Keratinocyte (primary cell): ENCODE results near the gene SYT15. TPM values are rescaled to one million over a fixed set of nuclear protein-coding genes. Genes with fewer than 3 reads are reported as not detected.
"Not testable (repeated sequence)": the region's sequence is repeated elsewhere in the genome, so short reads cannot be mapped to it uniquely, and the experiment has no call there.

Experiments used
- DNase-seq: peaks from one replicate; pipeline ENCODE4 v3.0.0-alpha.2; 2011; ENCODE audit warnings: low read depth, missing footprints, low spot score
- FAIRE-seq: peaks from 2 replicates; lab custom pipeline; 2011; peaks lifted over from hg19 to GRCh38; lab: Jason Lieb, UNC
- H2AFZ ChIP-seq: 2 replicates; pipeline ENCODE4 v1.6.0; 2012; ENCODE audit warnings: low read length, control low read depth, inconsistent platforms; ENCODE audit not compliant: control insufficient read depth
- H3K27ac ChIP-seq: 2 replicates; pipeline ENCODE4 v1.5.1; 2011; ENCODE audit warnings: low read length; ENCODE audit not compliant: control insufficient read depth, insufficient read depth
- H3K27me3 ChIP-seq: 3 replicates; pipeline ENCODE4 v1.6.0; 2011; ENCODE audit warnings: low read length; ENCODE audit not compliant: control insufficient read depth, insufficient read depth; ENCODE audit errors: extremely low read depth
- H3K36me3 ChIP-seq, 2 experiments: 2 replicates in 1 of 2; 3 replicates in 1 of 2; pipeline ENCODE4 v1.5.1; 2011; ENCODE audit warnings: low read length in 2 of 2, mild to moderate bottlenecking in 1 of 2; ENCODE audit not compliant: control insufficient read depth in 2 of 2, insufficient read depth in 2 of 2; ENCODE audit errors: extremely low read depth in 1 of 2
- H3K4me1 ChIP-seq: 3 replicates; pipeline ENCODE4 v1.5.1; 2011; ENCODE audit warnings: low read length; ENCODE audit not compliant: control insufficient read depth, insufficient read depth; ENCODE audit errors: extremely low read depth
- H3K4me2 ChIP-seq: 3 replicates; pipeline ENCODE4 v1.6.0; 2011; ENCODE audit warnings: low read depth, low read length; ENCODE audit not compliant: control insufficient read depth, insufficient read depth; ENCODE audit errors: extremely low read depth
- H3K4me3 ChIP-seq, 3 experiments: fragments of 200-600 bp in 1 of 3; sonication (generic) in 1 of 3; 2 replicates in 2 of 3; 3 replicates in 1 of 3; pipeline ENCODE4 v1.5.1; 2011 to 2016; ENCODE audit warnings: low read length in 3 of 3, mild to moderate bottlenecking in 3 of 3, control low read depth in 2 of 3, inconsistent platforms in 1 of 3, low read depth in 1 of 3, mixed read lengths in 1 of 3, mixed run types in 1 of 3, moderate library complexity in 1 of 3; ENCODE audit not compliant: control insufficient read depth in 2 of 3, insufficient read depth in 2 of 3; ENCODE audit errors: extremely low read depth in 1 of 3
- H3K79me2 ChIP-seq: 2 replicates; pipeline ENCODE4 v1.6.0; 2012; ENCODE audit warnings: low read length; ENCODE audit not compliant: control insufficient read depth, insufficient read depth
- H3K9ac ChIP-seq: 3 replicates; pipeline ENCODE4 v1.6.0; 2011; ENCODE audit warnings: low read length; ENCODE audit not compliant: control insufficient read depth, insufficient read depth; ENCODE audit errors: extremely low read depth
- H3K9me1 ChIP-seq: 3 replicates; pipeline ENCODE4 v1.6.0; 2011; ENCODE audit warnings: low read length; ENCODE audit not compliant: control insufficient read depth, insufficient read depth; ENCODE audit errors: extremely low read depth
- H3K9me3 ChIP-seq: 2 replicates; pipeline ENCODE4 v1.5.1; 2012; ENCODE audit warnings: low read depth, low read length; ENCODE audit not compliant: control insufficient read depth
- H4K20me1 ChIP-seq: 3 replicates; pipeline ENCODE4 v1.6.0; 2011; ENCODE audit warnings: low read length; ENCODE audit not compliant: control insufficient read depth, insufficient read depth; ENCODE audit errors: extremely low read depth
- dilution Hi-C: fragments of 300-500 bp; cut with MboI; formaldehyde crosslinking; loops from one replicate; pipeline ENCODE4 v1.7.0; 2020; ENCODE audit warnings: low sequenced_read_pairs; ENCODE audit not compliant: extremely low pct_ligation_motif_present
- polyA plus RNA-seq, 5 experiments: library from polyadenylated mRNA; depleted of rRNA in 3 of 5; stranded (reverse) in 3 of 5; stranded (forward) in 1 of 5; unstranded in 1 of 5; fragments of >200 nt; gene quantifications; 1 replicate in 1 of 5; 2 replicates in 3 of 5; 3 replicates in 1 of 5; pipeline versions ENCODE4 v1.2.1 to v1.2.3, GENCODE V29; 2011 to 2012; ENCODE audit warnings: missing spikeins in 2 of 5, low read depth in 1 of 5, low replicate concordance in 1 of 5

SYT15 gene
- polyA plus RNA-seq, 1 donor (not counting 4 experiments of a cell fraction or from before 2014, with no cell fraction given), result 0.16 TPM

DNA sequence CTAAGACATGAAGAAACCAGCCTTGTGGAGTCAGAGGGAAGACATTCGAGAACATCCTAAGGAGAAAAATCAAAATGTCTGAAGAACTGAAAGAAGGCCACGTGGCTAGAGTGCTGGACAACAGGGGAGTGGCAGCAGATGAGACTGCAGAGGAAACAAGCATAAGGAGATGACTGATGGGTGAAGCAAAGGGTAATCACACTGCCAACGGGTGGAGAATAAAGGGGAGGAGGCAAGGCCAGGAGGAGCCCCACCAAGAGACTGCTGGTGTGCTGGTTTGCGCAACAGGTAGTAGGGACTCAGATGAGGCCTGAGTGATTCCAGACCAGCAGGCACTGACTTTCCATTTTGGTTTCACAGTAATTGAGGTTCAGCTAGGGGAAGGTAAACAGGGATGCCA, 38.2 kb downstream of the SYT15 start:
- H3K4me3 ChIP-seq, H3K79me2 ChIP-seq, DNase-seq, H3K36me3 ChIP-seq, H3K9ac ChIP-seq, H3K27ac ChIP-seq, H3K4me2 ChIP-seq, H3K4me1 ChIP-seq, dilution Hi-C loops, H4K20me1 ChIP-seq, H2AFZ ChIP-seq, FAIRE-seq, H3K27me3 ChIP-seq, H3K9me3 ChIP-seq, H3K9me1 ChIP-seq: not testable (repeated sequence)

DNA sequence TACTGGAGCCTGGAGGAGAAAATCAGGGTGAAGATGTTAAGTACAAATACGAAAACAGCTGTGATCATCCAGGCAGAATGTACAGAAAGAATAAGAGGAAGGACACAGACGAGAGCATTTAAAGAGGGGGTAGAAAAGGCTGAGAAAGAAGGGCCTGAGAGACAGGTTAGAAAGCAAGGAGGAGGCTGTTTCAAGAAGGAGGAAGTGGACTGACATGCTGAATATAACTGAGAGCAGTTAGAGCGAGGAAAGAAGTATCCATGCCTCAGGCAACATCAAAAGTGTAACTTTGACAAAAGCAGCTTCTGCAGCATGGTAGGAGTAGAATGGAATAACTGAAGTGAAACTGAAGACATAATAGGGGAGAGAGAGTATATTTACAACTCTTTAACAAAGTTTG, 39.0 kb downstream of the SYT15 start:
- H3K27me3 ChIP-seq, H3K9ac ChIP-seq, H3K9me1 ChIP-seq, DNase-seq, H3K27ac ChIP-seq, dilution Hi-C loops, H4K20me1 ChIP-seq, H3K4me1 ChIP-seq, H3K36me3 ChIP-seq, FAIRE-seq, H3K79me2 ChIP-seq, H3K4me2 ChIP-seq, H2AFZ ChIP-seq, H3K4me3 ChIP-seq, H3K9me3 ChIP-seq: not testable (repeated sequence)

GRCh38 chr10:46623899-46624654, 45.1 kb downstream of the SYT15 start:
- H3K79me2 ChIP-seq, FAIRE-seq, H3K27ac ChIP-seq, H3K9ac ChIP-seq, H4K20me1 ChIP-seq, H3K4me2 ChIP-seq, H3K4me3 ChIP-seq, dilution Hi-C loops, H3K9me3 ChIP-seq, H3K9me1 ChIP-seq, H2AFZ ChIP-seq, H3K36me3 ChIP-seq, H3K27me3 ChIP-seq, DNase-seq, H3K4me1 ChIP-seq: not testable (repeated sequence)

DNA sequence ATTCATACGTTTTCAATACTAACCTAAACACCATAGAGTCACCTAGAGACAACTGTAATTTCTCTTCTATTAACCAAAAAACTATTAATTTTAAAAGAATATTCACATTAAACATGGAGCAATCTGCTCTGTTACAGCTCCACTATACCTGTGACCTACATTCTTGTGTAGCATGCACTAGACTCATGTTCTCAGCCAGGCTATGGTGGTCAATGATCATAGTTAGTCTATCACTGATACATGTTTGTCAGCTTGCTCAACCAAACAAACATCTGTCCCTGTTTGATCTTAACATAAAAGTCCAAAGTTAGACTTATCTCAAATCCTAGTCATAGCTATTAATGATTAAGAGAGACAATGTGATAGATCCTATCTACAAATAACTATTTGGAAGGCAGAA, 50.9 kb downstream of the SYT15 start:
- DNase-seq, H3K9ac ChIP-seq, H3K4me2 ChIP-seq, FAIRE-seq, H3K4me1 ChIP-seq, dilution Hi-C loops, H3K9me3 ChIP-seq, H3K27ac ChIP-seq, H4K20me1 ChIP-seq, H3K36me3 ChIP-seq, H3K4me3 ChIP-seq, H2AFZ ChIP-seq, H3K9me1 ChIP-seq, H3K79me2 ChIP-seq, H3K27me3 ChIP-seq: not testable (repeated sequence)

- H3K9me1 ChIP-seq, H4K20me1 ChIP-seq, H3K27ac ChIP-seq, H2AFZ ChIP-seq, H3K4me1 ChIP-seq, DNase-seq, H3K4me2 ChIP-seq, H3K79me2 ChIP-seq, H3K36me3 ChIP-seq, H3K27me3 ChIP-seq, FAIRE-seq, H3K9me3 ChIP-seq, H3K9ac ChIP-seq, H3K4me3 ChIP-seq, dilution Hi-C loops: not testable (repeated sequence)
Measured at GRCh38 chr10:46630816-46631215, 51.9 kb downstream of the SYT15 start.
